ENCODE results near the gene PANX2. TPM values are rescaled to one million over a fixed set of nuclear protein-coding genes. Genes with fewer than 3 reads are reported as not detected.
"Not testable (repeated sequence)": the region's sequence is repeated elsewhere in the genome, so short reads cannot be mapped to it uniquely, and the experiment has no call there.

Gene PANX2
- polyA plus RNA-seq, 1 donor = 0.18 TPM

DNA sequence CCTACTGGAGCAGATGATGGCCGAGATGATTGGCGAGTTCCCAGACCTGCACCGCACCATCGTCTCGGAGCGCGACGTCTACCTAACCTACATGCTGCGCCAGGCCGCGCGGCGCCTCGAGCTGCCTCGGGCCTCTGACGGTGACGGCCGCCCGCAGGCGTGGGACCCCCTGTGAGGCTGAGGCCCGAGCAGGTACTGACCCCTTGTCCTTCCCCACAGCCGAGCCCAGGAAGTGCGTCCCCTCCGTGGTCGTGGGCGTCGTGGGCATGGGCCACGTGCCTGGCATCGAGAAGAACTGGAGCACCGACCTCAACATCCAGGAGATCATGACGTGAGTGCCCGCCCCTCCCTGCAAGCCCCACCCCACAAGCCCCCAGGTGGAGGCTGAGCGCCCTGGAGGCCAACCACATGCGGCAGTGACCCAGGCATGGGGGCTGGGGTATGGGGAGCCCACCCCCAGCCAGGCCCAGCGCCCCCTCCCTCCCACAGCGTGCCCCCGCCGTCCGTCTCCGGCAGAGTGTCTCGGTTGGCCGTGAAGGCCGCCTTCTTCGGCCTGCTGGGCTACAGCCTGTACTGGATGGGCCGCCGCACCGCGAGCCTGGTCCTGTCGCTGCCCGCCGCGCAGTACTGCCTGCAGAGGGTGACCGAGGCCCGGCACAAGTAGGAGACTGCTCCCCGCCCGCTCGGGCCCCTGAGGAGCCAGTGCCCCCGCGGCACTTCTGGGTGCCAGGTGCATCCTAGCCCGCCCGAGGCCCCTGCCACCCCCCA lies 27.5 kb downstream of the PANX2 start:
- no peak for DNase-seq (ENCODE audit: low read depth)

DNA sequence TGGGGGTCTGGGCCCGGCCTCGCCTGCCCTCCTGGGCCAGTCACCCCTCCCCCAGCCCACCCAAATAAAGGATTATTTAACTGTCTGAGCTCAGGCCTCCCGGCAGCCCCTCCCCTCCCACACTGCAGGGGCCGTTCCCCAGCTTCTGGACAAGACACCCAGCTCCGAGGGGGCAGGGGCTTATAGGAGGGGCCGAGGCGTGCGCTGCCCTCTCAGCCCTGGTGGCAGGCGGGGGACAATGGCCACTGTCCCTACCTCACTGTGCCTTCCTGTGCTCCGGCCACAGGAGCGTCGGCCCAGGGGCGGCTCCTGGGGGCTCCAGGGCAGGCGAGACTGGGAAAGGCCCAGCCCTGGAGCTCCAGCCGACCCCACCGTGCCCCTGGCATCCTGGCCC lies 28.1 kb downstream of the PANX2 start:
- DNase-seq (ENCODE audit: low read depth) = no peak

DNA sequence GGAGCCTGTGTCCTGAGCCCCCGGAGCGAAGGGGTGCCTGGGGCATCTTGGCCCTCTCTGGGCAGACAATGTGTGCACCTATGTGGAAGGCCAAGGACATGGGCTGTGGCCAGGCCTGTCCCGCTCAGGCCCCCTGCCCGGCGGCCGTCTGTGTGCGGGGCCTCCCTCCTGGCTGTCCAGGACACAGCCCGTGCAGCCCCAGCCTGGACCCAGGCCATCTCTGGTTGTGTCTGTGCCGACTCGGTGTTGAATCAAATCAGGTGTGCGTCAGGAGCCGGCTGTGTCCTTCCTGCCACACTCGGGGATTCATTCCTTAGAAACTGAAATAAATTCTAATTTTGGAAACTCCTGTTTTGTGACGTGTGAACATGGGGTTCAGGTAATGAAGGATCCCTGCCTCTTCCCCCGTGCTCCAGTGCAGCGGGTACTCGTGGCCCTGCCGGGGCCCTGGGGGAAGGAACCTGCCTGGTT lies 28.8 kb downstream of the PANX2 start:
- no peak for DNase-seq (ENCODE audit: low read depth)

DNA sequence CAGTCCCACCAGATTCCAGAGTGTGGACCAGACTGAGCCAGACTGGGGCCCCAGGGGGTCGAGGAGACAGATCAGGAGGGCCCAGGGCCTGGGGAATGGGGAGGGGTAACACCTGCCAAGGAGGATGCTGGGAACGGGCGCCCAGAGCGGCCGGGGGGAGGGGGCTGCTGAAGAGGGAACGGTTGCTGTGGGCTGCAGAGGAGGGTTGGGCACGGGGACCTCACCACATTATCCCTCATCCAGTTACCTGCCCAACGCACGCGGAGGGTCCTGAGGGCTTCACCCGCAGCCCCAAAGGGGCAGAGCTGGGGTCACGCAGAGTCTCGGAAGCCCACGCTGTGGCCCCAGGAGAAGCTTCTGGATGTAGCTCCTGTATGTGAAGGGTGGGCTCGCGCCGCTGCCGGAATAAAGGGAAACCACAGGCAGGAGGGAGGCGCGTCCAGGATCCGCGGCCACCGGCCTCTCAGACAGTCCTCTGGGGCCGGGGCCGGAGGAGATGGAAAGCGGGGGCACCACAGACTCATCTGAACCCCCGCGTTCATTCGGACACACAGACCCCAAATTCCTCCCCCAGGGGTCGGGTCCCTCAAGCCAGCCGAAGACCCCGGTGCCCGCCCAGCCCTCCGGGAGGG lies 29.4 kb downstream of the PANX2 start:
- no peak for DNase-seq (ENCODE audit: low read depth)

DNA sequence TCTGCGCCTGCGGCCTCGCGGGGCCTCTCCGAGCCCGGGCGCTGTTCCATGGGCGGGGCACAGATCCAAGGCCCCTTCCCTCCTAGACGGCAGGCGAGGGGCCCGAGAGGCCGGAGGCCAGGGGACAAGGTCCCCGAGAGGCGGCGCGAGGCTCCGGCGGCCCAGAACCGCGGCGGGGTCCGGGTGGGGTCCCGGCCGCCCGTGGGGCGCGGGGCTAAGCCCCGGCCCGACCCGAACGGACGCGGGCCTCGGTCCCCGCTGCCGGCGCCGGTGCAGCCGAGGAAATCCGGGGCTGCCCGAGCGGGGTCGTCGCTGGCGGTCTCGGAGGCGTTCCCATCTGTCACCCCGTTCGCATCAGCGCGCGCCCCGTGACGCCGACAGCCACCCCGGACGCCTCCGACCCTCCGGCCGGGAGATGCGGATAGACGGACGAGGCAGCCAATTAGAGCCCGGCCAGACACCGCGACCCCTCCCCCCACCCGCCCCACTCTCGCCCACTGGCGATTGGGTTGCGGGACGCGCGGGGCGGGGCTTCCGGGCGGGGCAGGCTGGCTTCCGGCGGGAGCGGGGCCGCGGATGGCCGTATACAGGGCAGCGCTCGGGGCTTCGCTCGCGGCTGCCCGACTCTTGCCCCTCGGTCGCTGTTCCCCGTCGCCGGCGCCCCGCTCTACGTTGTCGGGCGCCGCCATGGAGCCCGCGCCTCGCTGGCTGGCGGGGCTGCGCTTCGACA lies 30.1 kb downstream of the PANX2 start, which contains the start of gene SELENOO:
SELENOO (plus strand) TSS at position 551 of the 730 bp plus-strand sequence; CDS start at position 577, 26 bp downstream.
- no peak for DNase-seq (ENCODE audit: low read depth)

DNA sequence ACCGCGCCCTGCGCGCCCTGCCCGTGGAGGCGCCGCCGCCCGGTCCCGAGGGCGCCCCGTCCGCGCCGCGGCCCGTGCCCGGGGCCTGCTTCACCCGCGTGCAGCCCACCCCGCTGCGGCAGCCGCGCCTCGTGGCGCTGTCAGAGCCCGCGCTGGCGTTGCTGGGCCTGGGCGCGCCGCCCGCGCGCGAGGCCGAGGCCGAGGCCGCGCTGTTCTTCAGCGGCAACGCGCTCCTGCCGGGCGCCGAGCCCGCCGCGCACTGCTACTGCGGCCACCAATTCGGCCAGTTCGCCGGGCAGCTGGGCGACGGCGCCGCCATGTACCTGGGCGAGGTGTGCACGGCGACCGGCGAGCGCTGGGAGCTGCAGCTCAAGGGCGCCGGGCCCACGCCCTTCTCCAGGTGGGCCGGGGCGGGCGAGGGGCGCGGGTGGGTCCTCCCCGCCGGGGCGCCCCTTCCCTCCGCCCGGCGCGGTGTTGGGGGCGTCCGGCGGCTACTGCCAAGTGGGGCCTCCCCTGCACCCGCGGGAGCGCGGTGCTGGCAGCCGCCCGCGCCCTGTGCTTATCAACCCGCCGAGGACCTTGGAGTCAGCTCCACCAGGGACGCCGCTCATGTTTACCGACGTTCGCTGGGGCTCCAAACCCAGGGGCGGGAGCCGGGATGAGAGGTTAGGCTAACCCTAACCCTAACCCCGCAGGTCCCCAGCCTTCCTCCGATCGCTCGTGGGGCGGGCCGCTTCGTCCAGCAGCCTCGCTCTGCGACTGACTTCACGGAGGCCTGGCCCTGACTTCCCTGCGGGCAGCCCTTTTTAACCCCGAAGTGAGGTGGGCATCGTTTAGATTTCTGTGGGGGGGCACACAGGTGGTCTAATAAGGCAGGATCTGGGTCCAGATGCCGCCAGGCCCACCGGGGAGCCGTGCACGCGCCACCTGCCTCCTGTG lies 30.9 kb downstream of the PANX2 start:
- no peak for DNase-seq (ENCODE audit: low read depth)

DNA sequence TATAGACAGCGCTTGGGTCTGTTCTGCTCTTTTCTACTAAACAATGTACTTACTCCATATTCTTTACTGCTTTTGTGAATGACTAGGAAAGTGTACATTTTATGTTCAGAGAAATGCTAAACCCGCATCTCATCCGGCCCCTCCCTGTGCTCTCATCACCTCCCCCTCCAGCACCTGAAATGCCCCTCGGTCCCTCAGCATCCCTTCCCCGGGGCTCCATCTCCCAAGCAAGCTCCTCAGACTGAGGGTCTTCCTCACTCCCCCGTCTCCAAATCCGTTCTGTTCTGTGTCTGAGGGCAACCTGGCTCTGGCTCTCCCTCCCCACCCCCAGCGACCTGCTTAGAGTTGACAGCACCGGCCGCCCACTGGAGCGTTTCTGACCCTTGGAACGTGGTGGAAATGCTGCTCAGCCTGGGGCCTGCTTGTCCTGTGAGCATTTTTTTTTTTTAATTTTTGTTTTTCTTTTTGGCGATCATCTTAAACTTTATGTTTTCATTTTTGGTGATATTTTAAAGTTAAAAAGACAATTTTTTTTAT lies 31.7 kb downstream of the PANX2 start:
- no peak for DNase-seq (ENCODE audit: low read depth)

DNA sequence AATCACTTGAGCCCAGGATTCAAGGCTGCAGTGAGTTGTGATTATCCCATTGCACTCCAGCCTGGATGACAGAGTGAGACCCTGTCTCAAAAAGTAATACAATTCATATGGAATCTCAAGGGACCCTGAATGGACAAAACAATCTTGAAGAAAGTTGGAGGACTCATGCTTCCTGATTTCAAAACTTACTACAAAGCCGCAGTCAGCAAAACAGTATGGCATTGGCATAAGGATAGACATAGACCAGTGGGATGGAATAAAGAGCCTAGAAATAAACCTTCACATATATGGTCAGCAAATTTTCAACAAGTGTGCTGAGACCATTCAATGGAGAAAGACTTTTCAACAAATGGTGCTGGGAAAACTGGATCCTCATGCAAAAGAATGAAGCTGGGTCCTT lies 32.8 kb downstream of the PANX2 start:
- DNase-seq (ENCODE audit: low read depth) = no peak

DNA sequence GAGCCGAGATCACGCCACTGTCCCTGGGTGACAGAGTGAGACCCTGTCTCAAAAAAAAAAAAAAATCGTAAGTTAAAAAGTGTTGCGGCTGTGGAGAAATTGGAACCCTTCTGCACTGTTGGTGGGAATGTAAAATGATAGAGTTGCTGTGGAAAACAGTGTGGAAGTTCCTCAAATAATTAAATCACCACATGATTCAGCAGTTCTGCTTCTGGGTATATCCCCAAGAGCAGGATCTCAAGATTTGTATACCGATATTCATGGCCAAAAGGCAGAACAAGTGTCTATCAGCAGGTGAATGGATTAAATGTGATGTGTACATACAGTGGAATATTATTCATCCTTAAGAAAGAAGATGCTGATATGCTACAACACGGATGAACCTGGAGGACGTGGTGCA lies 34.0 kb downstream of the PANX2 start:
- DNase-seq (ENCODE audit: low read depth) = no peak

DNA sequence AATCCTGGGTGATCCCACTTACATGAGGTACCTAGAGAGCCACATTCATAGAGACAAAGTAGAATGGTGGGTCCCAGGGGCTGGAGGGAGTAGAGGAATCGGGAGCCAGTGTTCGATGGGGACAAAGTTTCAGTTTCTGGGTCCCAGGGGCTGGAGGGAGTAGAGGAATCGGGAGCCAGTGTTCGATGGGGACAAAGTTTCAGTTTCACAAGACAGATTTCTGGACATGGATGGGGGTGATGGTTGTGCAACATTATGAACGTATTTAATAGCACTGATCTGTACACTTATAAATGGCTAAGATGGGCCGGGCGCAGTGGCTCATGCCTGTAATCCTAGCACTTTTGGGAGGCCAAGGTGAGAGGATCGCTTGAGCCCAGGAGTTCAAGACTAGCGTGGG lies 34.5 kb downstream of the PANX2 start:
- not testable (repeated sequence) for DNase-seq (ENCODE audit: low read depth)

DNA sequence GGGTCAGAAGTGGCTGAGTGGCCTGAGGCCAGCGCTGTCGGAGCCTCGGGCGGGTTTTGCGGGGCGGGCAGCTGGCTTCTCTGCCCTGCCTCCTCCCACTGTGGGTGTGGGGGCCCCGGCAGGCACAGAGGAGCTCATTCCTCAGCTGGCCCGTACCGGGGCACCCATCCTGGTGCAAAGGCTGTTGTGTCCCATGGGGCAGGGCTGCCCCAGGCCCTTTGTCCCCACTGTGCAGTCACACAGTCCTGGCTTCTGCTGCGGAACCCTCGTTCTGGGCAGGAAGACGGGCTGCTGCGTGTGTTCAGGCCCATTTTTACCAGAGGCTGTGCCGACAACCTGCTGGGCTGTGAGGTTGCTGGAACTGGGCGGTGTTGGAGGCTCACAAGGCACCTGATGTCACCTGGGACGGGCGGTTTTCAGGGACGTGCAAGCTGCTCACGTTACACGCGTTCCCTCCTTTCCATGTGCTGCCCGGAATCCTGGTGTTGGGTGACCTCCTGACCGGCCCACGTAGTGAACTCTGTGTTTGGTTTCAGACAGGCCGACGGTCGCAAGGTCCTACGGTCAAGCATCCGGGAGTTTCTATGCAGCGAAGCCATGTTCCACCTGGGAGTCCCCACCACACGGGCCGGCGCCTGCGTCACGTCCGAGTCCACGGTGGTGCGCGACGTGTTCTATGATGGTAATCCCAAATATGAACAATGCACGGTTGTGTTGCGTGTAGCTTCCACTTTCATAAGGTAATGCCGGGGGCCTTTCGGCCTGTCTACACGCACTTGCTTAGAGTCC lies 35.4 kb downstream of the PANX2 start:
- DNase-seq (ENCODE audit: low read depth) = no peak

DNA sequence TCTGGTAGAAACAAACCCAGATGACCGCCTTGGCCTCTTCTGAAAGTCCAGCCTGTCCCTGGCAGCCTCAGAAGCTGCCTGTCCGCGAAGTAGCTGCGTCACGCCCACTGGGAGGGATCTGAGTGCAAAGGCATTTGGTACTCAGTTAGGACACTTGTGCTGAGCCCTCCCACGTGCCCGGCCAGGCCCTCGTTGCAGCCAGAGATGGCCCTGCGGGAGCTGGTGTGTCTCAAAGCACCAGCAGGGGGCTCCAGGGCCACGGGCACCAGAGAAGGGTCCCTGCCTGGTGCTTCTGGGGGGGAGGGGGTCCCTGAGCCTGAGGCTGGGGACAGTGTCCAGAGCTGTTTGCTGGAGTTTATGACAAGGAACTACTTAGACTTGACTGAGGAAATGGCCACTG lies 36.1 kb downstream of the PANX2 start:
- no peak for DNase-seq (ENCODE audit: low read depth)

DNA sequence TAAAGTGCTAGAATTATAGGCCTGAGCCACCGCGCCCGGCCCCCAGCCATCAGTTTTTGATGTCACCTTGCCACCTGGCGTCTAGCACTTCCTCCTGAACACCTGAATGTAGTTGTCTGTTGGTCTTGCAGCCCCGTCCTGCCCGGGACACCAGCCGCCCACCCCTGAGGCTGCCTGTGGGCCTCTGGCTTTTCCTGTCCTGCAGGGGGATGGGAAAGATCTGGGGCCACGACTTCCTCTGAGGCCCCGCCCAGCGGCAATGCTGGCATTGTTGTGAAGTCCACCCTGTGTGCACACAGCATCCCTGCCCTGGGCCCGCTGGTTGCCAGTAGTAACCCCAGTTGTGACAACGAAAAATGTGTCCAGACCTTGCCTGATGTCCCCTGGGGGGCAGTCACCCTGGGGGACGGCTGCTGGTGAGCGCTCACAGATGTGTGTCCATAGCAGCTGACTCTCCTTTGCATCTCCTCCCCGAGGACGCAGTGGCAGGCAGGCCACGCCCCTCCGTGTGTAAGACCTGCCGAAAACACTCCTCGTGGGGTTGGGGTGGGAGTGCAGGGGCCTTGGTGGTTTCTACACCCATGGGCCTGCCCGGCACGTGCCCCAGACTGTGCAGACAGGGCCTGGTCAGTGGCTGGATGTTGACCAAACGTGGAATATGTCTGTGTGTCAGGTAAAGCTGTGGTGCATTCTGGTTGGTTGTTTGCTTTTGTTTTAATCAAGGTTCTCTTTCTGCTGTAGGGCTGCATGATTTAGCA lies 37.0 kb downstream of the PANX2 start:
- DNase-seq (ENCODE audit: low read depth) = no peak

DNA sequence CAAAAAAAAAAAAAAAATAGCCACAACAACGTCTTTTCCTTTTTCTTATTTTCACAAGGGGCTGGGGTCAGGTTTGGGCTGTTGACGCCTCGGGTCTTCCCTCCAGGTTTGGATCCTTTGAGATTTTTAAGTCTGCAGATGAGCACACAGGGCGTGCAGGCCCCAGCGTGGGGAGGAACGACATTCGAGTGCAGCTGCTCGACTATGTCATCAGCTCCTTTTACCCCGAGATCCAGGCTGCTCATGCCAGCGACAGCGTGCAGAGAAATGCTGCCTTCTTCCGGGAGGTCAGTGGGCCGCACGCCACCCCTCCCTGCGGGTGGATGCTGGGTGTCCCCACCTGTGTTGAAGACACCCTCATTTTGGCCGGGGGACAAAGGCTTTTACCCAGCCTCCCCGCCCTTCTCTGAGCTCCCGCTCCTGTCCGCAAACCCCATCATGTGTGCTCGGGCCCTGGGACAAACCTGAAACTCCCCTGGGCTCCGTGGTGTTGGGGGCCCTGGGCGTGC lies 38.0 kb downstream of the PANX2 start:
- DNase-seq (ENCODE audit: low read depth) = no peak

DNA sequence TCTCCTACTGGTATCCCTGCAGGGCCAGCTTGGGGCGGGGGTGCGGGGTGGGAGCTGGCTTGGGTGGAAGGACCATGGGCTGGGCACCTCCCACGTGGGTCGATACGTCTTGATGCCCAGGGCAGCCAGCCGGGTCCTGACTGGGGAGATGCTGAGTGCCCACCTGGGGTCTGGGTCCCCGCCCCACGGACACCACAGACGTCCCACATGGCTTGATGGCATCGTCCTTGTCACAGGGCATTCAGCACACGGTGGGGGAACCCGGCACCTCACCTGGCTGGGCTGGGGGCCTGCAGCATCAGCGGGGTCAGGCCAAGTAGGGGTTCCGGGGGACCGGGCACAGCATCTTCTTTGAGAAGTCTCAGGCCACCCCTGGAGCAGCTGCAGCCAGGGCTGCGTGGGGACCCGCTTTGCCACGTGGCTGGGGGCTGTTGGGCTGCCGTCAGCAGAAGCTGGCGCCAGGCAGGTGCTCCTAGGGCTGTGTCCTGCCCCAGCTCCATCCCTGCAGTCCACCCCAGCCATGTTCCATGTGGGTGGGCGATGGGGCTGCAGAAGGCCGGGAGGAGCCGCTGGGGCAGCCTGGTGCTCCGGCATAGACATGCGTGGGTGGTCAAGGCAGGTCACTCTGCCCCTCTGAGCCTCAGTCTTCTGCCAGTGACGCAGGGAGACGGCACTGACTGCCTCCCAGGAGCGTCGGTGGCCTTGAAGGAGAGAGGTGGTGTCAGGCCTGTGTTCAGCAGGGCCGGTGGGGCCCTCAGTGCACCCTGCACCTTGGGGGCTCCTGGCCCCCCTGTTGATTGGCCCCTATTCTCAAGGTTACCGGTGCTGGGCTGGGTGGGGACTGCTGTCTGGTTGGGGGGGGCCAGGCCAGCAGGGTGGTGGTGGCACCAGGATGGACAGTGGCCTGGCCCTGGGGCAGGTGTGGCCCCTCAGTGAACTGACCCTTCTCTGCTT lies 38.7 kb downstream of the PANX2 start:
- DNase-seq (ENCODE audit: low read depth) = no peak

DNA sequence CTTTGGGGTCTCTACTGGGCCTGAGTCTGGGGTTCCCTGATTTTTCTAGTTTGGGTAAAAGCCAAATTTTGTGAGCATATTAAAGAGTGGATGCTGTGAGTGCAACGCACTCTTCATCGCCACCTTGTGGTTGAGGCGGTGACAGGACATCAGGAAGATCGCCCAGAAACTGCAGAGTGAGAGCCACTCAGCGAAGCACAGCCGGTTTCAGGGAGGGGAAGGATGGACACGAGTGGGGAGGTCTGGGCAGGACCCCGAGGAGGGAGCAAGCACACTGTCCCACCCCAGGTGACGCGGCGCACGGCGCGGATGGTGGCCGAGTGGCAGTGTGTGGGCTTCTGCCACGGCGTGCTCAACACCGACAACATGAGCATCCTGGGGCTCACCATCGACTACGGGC lies 39.4 kb downstream of the PANX2 start:
- DNase-seq (ENCODE audit: low read depth) = no peak

DNA sequence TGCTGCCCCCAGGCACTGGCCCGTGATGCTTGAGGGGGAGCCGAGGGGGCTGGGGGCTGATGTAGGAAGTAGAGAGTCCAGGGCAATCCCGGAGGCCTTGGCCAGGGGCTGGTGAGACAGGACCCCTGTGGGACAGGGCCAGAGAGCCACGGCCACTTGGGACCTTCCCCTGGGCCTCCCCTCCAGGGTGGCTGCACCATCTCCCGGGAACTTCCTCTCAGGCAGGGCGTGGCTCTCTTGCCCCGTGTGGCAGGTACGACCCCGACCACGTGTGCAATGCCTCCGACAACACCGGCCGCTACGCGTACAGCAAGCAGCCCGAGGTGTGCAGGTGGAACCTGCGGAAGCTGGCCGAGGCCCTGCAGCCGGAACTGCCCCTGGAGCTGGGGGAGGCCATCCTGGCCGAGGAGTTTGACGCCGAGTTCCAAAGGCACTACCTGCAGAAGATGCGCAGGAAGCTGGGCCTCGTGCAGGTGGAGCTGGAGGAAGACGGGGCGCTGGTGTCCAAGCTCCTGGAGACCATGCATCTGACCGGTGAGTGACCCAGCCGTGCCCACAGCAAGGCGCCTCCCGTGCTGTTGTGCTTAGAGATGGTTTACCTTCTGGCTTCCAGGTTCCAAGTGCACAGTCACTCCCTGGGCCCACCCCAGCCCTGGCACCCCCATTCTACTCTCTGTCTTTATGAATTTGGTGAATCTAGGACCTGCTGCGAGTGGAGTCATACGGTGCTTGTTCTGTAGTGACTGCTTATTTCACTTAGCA lies 40.0 kb downstream of the PANX2 start:
- no peak for DNase-seq (ENCODE audit: low read depth)

Data from forelimb muscle (tissue), 1 donor.